ENCODE results near the gene PCDH18.
"Not testable (repeated sequence)": the region's sequence is repeated elsewhere in the genome, so short reads cannot be mapped to it uniquely, and the experiment has no call there.

The PCDH18 gene

GRCh38 chr4:137529432-137529831, 2.9 kb downstream of the PCDH18 start:
- no peak for DNase-seq (ENCODE audit: low read depth in 3 of 3)

GRCh38 chr4:137528673-137529072, 3.6 kb downstream of the PCDH18 start:
- DNase-seq (ENCODE audit: low read depth in 3 of 3), result no peak

DNA sequence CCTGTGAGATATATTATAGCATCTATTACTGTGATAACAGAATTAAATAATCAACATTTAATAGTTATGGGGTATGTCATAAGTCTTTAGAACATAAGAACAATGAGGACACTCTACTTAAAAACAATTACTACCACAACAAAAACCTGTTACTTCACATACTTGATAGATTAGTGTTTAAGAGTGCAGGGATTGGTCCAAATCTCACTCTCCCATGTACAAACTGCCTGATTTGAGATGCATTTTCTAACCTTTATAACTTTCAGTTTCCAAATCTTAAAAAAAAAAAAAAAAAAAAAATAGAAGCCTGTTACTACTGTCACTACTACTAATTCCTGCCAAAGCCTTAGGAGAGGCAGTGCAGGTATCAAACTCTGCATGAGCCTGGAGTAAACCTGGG, 5.6 kb downstream of the PCDH18 start:
- no peak for DNase-seq (ENCODE audit: low read depth in 3 of 3)

DNA sequence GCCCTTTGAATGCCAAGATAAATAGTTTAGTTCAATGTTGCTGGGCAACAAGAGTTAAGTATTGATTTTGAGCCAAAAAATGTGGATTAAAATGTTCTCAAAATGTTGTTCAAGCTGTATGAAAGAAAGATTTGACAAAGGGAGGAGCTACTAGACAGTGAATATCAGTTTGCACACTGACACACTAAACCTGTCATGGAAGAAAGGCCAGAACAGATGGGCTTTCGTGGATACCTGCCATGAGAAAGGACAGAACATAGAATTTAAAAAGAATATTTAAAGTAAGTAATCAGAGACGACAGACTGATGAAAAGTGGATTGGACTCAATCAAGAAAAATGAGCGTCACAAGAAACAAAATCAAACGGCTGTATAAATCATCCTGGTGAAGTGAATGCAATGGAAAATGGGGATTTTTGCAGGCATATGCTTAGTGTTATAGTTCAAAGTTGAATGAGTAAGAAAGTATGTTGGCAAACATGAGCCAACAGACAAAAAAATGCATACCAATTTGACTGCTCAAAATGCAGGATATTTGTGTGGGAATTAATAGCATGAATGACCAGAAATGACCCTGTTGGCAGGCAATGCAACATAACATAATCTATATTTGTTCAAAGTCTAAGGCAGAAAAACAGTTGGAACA, 7.4 kb downstream of the PCDH18 start:
- no peak for DNase-seq (ENCODE audit: low read depth in 3 of 3)

DNA sequence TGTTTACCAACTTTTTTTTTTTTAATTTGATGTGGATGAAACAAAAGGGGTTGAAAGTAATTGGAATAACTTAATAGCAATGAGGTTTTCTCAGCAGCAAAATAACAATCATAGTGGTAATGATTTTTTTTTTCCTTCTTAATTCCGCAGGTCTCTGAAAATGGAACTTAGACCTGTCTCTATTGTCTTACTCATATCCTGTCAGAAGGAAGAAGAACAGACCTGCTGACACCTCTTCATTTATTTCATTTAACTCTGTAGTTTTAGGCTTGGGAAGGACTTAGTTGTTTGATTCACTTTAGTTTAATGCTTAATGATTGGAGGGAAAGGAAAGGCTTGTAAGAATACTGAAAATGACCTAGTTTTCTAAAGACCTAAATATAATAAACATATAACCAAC, 9.0 kb downstream of the PCDH18 start:
- DNase-seq (ENCODE audit: low read depth in 3 of 3), result no peak

GRCh38 chr4:137521053-137521452, 11.2 kb downstream of the PCDH18 start:
- no peak for DNase-seq (ENCODE audit: low read depth in 3 of 3)

DNA sequence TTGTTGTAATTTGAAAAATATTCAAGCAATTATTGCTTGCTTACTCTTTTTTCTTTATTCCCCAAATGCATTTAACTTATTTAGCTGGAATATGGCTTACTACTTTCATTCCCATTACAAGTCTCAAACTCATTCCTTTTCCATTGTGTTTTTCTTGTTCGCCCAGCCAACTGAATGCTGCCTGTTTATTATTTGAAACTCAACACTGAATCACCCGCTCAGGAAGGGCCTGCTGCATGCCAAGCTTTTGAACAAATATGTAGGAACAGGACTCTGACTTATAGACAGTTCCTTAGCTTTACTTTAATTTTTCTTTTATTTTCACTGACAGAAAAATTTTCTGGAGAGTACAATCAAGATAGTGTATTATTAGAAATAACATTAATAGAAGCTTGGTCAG, 12.9 kb downstream of the PCDH18 start:
- no peak for DNase-seq (ENCODE audit: low read depth in 3 of 3)

GRCh38 chr4:137517323-137517722, 15.0 kb downstream of the PCDH18 start:
- not testable (repeated sequence) for DNase-seq (ENCODE audit: low read depth in 3 of 3)

- no peak for DNase-seq (ENCODE audit: low read depth in 3 of 3)
Measured at GRCh38 chr4:137514406-137515111, 17.7 kb downstream of the PCDH18 start.

DNA sequence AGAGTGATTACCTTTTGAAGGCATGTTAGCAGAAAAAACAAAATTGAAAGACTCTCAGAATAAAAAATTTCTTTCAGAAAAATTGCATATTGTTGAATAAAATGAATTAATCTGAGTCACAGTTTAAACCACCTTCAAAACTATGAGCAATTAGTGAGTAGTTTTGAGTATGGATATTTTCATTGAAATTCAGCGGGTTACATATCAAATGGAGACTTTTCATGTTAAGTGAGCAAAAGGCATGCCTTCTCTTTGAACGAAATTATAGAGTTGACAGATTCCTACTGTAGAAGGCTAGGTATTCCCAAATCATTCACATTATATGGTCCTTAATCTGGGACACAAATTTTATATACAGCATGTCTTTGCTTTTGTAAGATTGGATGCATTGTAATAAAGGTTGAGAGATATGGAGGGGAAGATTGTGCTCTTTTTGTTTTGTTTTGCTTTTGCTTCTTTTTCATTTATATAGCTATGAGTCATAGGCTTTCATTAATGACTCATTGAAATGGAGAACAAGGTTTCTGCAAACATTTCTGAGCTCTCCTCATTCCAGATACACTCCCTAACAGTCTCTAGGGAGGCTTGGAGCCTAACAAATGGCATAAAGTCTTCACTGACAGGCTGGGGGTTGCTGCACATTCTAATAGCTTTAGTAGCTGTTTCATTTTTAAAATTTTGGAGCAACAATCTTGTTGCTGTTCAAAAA, 21.6 kb downstream of the PCDH18 start:
- DNase-seq (ENCODE audit: low read depth in 3 of 3), result no peak

DNA sequence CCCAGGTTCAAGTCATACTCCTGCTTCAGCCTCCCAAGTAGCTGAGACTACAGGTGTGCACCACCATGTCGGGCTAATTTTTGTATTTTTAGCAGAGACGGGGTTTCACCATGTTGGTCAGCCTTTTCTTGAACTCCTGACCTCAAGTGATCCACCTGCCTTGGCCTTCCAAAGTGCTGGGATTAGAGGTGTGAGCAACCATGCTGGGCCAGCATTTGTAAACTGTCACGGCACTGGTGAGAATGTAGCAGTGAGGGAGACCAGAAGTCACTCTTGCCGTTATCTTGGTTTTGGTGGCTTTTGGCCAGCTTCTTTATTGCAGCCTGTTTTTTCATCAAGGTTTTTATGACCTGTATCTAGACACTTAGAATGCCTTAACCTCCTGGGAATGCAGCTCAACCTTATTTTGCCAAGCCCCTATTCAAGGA, 22.4 kb downstream of the PCDH18 start:
- DNase-seq (ENCODE audit: low read depth in 3 of 3), result no peak

- DNase-seq (ENCODE audit: low read depth in 3 of 3), result no peak
Measured at GRCh38 chr4:137502339-137503129, 29.8 kb downstream of the PCDH18 start.

DNA sequence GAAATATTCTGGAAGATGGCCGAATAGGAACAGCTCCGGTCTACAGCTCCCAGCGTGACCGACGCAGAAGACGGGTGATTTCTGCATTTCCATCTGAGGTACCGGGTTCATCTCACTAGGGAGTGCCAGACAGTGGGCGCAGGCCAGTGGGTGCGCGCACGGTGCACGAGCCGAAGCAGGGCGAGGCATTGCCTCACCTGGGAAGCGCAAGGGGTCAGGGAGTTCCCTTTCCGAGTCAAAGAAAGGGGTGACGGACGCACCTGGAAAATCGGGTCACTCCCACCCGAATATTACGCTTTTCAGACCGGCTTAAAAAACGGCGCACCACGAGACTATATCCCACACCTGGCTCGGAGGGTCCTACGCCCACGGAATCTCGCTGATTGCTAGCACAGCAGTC, 36.0 kb downstream of the PCDH18 start:
- not testable (repeated sequence) for DNase-seq (ENCODE audit: low read depth in 3 of 3)

DNA sequence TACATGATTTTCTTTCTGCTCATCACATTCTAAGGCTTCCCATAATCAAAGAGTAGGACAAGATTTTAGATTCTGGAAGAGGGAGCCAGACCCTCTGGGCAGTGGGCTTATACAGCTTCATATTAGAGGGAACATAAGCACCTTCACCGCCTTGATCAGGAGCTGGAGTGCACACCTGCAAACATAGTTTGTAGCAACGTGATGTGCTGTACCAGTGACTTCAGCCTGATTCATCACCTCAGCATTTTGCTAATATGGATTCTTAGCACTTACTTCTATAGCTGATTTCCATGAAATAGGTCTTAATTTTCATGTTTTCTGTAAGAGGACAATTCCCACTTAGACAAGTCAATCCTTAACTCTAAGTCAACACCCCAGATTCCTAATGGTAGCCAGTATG, 36.7 kb downstream of the PCDH18 start:
- no peak for DNase-seq (ENCODE audit: low read depth in 3 of 3)

DNA sequence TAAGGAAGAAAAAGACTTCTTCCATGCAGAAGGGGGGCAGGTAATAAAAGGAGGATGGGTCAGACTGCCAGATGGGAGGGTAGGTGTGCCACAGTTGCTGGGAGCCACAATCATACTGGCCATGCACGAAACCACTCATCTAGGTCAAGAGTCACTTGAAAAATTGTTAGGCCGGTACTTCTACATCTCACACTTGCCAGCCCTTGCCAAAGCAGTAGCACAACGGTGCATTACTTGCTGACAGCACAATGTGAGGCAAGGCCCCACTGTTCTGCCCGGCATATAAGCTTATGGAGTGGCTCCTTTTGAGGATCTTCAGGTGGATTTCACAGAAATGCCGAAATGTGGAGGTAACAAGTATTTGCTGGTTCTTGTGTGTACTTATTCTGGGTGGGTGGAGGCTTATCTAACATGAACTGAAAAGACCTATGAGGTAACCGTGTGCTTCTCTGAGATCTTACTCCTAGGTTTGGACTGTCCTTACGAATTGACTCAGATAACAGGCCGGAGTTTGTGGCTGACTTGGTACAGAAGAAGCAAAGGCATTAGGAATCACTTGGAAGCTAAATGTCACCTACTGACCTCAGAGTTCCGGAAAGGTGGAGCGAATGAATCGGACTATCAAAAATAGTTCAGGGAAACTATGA, 48.9 kb downstream of the PCDH18 start:
- not testable (repeated sequence) for DNase-seq (ENCODE audit: low read depth in 3 of 3)

DNA sequence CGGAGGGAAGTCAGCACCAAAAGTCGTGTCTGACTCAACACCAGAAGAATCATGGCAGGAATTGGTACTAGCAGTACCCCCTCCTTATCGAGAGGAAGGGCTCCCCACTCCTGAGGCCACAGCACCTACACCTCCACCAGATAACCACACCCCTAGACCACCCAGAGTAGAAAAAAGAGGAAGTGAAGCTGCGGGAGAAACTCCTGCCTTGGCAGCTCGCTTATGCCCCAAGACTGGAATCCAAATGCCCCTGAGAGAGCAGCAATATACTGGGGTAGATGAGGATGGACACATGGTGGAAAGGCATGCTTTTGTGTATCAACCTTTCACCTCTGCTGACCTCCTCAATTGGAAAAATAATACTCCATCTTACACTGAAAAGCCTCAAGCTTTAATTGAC, 52.6 kb downstream of the PCDH18 start:
- not testable (repeated sequence) for DNase-seq (ENCODE audit: low read depth in 3 of 3)

GRCh38 chr4:137476345-137476744, 55.9 kb downstream of the PCDH18 start:
- no peak for DNase-seq (ENCODE audit: low read depth in 3 of 3)

GRCh38 chr4:137474711-137475301, 57.5 kb downstream of the PCDH18 start:
- no peak for DNase-seq (ENCODE audit: low read depth in 3 of 3)

- DNase-seq (ENCODE audit: low read depth in 3 of 3), result no peak
Measured at GRCh38 chr4:137471895-137472294, 60.4 kb downstream of the PCDH18 start.

- DNase-seq (ENCODE audit: low read depth in 3 of 3), result no peak
Measured at GRCh38 chr4:137471461-137471860, 60.8 kb downstream of the PCDH18 start.

DNA sequence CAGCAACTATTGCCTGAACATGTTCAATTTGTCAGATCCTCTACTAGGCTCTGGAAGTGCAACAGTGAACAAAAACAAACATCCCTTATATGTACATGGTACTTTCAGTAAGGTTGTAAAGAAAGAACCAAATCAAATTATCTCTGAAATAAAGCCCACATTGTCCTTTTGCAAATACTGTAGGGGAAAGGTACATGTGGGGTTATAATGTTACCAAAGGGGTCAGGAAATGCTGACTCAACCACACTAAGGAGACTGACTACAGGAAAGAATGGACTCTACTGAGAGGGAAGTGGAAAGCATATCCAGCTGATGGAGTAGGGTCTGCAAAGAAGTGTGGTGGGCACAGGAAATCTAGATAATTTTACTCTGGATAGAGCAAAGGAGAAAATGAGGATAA, 61.5 kb downstream of the PCDH18 start:
- no peak for DNase-seq (ENCODE audit: low read depth in 3 of 3)
